Glutamatergic neuron (in vitro differentiated cells): ENCODE data around the gene CPXM1. TPM values are rescaled to one million over a fixed set of nuclear protein-coding genes. Genes with fewer than 3 reads are reported as not detected.

ENCODE experiments used
- DNase-seq: peaks from one replicate; pipeline ENCODE4 v3.0.0; 2022
- H3K27ac Mint-ChIP-seq: one replicate; pipeline ENCODE4 v1.8.0; 2020; ENCODE audit warnings: mild to moderate bottlenecking, mixed read lengths, inconsistent platforms; ENCODE audit not compliant: unreplicated experiment
- H3K27me3 Mint-ChIP-seq: one replicate; pipeline ENCODE4 v1.8.0; 2020; ENCODE audit warnings: mild to moderate bottlenecking, moderate library complexity, mixed read lengths, inconsistent platforms; ENCODE audit not compliant: unreplicated experiment
- H3K36me3 Mint-ChIP-seq: one replicate; pipeline ENCODE4 v1.8.0; 2020; ENCODE audit warnings: mild to moderate bottlenecking, mixed read lengths, inconsistent platforms; ENCODE audit not compliant: unreplicated experiment
- H3K4me1 Mint-ChIP-seq: one replicate; pipeline ENCODE4 v1.8.0; 2020; ENCODE audit warnings: mild to moderate bottlenecking, low read depth, mixed read lengths, inconsistent platforms; ENCODE audit not compliant: unreplicated experiment
- H3K4me3 Mint-ChIP-seq: one replicate; pipeline ENCODE4 v1.8.0; 2020; ENCODE audit warnings: mild to moderate bottlenecking, mixed read lengths, inconsistent platforms; ENCODE audit not compliant: unreplicated experiment
- H3K9me3 Mint-ChIP-seq: one replicate; pipeline ENCODE4 v1.8.0; 2020; ENCODE audit warnings: mild to moderate bottlenecking, moderate library complexity, mixed read lengths, inconsistent platforms; ENCODE audit not compliant: unreplicated experiment
- total RNA-seq: library from RNA; stranded (reverse); fragmentation: NEBNext Ultra II Directional; extraction: Animal tissue kit (Norgen Biotek cat#: 25700); gene quantifications from one replicate; pipeline ENCODE4 v1.2.1, GENCODE V29; 2021; ENCODE audit not compliant: unreplicated experiment
- TF ChIP-seq, protein P1 (sequence below): fragments of 200-600 bp; sonication (generic); IDR thresholded peaks from one replicate; pipeline ENCODE4 v1.5.0; 2021; ENCODE audit not compliant: partially characterized antibody, unreplicated experiment

CPXM1 gene
- total RNA-seq, 1 donor from 2014 or later: 28.1 TPM

DNA sequence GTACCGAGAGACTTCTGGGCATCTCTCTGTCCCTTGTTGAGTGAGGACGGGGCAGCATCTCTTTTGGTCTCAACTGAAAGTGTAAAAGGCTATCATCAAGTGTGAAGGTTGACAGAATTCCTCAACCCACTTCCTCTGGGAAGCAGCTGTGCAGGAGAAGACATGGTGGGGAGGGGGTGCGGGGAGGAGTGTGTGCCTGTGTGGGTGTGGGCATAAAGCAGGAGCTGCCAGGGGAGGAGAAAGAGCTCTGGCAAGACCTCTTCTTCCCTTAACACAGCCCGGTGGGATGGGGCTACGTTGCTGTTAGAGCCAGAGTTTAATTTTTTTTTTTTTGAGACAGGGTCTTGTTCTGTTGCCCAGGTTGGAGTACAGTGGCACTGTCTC is 31.8 kb downstream of the CPXM1 start:
- Mint-ChIP-seq H3K9me3 (no peaks in the 10 kb centered on the region), H3K27me3 (peaks cover 4% of the 10 kb centered on the region), H3K27ac (no peak overlapping the region), H3K4me3 (no peak overlapping the region), H3K36me3 (no peaks in the 10 kb centered on the region), H3K4me1 (no peaks in the 10 kb centered on the region)
- TF ChIP-seq, protein P1, sequence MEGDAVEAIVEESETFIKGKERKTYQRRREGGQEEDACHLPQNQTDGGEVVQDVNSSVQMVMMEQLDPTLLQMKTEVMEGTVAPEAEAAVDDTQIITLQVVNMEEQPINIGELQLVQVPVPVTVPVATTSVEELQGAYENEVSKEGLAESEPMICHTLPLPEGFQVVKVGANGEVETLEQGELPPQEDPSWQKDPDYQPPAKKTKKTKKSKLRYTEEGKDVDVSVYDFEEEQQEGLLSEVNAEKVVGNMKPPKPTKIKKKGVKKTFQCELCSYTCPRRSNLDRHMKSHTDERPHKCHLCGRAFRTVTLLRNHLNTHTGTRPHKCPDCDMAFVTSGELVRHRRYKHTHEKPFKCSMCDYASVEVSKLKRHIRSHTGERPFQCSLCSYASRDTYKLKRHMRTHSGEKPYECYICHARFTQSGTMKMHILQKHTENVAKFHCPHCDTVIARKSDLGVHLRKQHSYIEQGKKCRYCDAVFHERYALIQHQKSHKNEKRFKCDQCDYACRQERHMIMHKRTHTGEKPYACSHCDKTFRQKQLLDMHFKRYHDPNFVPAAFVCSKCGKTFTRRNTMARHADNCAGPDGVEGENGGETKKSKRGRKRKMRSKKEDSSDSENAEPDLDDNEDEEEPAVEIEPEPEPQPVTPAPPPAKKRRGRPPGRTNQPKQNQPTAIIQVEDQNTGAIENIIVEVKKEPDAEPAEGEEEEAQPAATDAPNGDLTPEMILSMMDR: no peak
- DNase-seq: no peak

- Mint-ChIP-seq H3K9me3 (no peaks in the 10 kb centered on the region), H3K27ac (no peak overlapping the region), H3K4me3 (no peak overlapping the region), H3K36me3 (no peaks in the 10 kb centered on the region), H3K27me3 (peaks cover 4% of the 10 kb centered on the region), H3K4me1 (no peaks in the 10 kb centered on the region)
- no peak for DNase-seq
- TF ChIP-seq, protein P1: no peak
These were observed 32.4 kb downstream of the CPXM1 start for GRCh38 chr20:2767768-2768631.

DNA sequence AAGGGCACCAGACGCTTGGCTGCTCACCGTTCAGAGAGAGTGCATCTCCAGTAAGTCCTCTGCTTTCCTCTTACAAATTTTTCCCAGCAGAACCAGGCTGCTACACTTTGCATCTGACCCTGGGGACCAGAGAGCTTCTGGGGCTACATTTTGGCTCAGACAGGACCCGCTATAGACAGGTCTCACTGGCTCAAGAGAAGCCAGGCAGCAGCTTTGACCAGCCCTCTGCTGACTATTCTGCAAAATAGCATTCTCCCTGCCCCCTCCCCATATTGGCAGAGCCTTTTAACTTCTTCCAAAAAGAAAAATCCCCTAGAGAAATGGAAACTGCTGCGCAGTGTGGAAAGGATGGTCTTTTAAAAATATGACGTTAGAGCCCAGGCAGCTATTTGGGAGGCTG is 37.2 kb downstream of the CPXM1 start:
- peaks cover 7% of the 10 kb centered on the region for H3K27me3 Mint-ChIP-seq
- peaks cover 2% of the 10 kb centered on the region for H3K4me1 Mint-ChIP-seq
- no peak for DNase-seq
- no peak overlapping the region for H3K4me3 Mint-ChIP-seq
- TF ChIP-seq, protein P1: no peak
- H3K27ac Mint-ChIP-seq: no peak overlapping the region
- peaks cover 2% of the 10 kb centered on the region for H3K9me3 Mint-ChIP-seq
- H3K36me3 Mint-ChIP-seq: no peaks in the 10 kb centered on the region

DNA sequence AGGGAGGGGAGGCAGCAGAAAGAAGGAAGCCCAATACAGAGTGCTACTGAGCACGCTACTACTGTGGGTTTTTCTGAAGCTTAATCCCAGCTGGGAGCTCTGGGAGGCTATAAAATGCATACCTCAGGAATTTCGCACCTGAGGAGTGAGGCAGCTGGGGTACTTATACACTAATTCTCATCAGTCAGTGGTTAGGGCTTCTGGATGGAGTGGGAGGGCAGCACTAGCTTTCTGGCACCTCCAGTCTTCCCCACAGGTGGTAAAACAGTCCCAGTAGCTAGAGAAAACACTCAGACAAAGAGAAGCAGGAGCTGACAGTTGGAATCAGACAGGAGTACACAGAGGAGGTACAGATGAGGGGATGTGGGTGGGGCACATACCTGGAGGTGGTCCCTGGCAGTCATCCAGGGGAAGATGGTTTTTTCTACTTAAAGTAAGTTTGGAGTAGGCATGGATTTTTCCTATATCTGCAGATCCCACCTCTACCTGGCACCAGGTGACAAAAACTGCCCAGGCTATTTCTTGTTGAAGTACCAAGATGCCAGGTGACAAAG is 37.8 kb downstream of the CPXM1 start:
- Mint-ChIP-seq H3K4me3 (no peak overlapping the region), H3K4me1 (peaks cover 2% of the 10 kb centered on the region), H3K27ac (no peak overlapping the region), H3K36me3 (no peaks in the 10 kb centered on the region), H3K27me3 (peaks cover 6% of the 10 kb centered on the region), H3K9me3 (peaks cover 2% of the 10 kb centered on the region)
- TF ChIP-seq, protein P1: no peak
- DNase-seq: no peak

DNA sequence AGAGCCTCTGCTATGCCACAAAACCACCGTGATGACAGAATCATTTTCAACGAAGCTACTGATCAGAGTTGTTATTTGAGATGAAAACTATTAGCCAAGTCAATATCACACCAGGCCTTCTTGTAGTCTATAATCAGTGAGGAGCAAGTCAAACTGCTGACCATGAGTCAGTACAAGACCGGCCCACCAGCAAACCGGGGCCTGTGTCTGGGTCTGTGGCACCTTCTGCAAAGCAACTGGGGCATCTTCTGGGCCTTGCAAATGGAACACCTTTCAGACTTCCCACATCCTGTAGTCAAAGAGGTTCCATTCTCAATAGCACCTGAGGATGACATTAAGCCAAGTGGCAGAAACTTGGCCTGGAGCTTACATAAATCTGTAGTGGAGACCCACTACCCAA is 38.5 kb downstream of the CPXM1 start:
- peaks cover 2% of the 10 kb centered on the region for H3K9me3 Mint-ChIP-seq
- no peak overlapping the region for H3K27ac Mint-ChIP-seq
- no peaks in the 10 kb centered on the region for H3K36me3 Mint-ChIP-seq
- TF ChIP-seq, protein P1: no peak
- peaks cover 2% of the 10 kb centered on the region for H3K4me1 Mint-ChIP-seq
- peaks cover 8% of the 10 kb centered on the region for H3K27me3 Mint-ChIP-seq
- no peak for DNase-seq
- H3K4me3 Mint-ChIP-seq: no peak overlapping the region
